Measurements from ENCODE around the gene USP14. TPM values are rescaled to one million over a fixed set of nuclear protein-coding genes. Genes with fewer than 3 reads are reported as not detected.

Gene USP14
- total RNA-seq, 1 donor from 2014 or later, result 47.8 TPM

DNA sequence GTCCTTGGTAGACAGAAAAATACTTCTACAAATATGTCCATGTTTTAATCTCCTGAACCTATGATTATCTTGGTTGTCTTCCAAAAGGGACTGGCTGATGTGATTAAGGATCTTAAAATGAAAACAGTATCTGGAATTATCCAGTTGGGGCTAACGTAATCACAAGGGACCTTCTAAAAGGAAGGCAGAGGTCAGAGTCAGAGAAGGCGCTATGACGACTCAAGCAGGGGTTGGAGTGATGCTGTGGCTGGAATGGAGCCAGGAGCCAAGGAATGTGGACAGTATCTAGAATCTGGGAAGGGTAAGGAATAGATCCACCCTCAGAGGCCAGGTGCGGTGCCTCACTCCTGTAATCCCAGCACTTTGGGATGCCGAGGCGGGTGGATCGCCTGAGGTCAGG, 4.2 kb upstream of the USP14 start:
- ATAC-seq, result no peak

DNA sequence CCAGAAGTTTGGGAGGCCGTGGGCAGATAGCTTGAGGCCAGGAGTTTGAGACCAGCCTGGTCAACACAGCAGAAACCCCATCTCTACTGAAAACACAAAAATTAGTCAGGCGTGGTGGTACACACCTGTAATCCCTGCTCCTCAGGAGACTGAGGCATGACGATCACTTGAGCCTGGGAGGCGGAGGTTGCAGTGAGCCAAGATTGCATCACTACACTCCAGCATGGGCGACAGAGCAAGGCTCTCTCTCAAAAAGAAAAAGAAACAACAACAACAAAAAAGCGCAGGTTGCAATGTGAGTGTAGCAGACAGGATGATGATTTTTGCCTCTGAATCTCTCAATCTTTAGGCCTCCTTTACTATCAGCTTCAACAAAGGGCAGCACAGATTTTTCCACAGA, 2.7 kb upstream of the USP14 start:
- intact Hi-C loops (cut with DNase I), result no loop called here
- H3K27me3 ChIP-seq, result peaks cover 4% of the 10 kb centered on the region
- no peaks in the 10 kb centered on the region for H3K9me3 ChIP-seq
- no peak for DNase-seq
- no peaks in the 10 kb centered on the region for H3K36me3 ChIP-seq
- H3K27ac ChIP-seq, result no peak overlapping the region
- no peak for ATAC-seq
- H3K4me3 ChIP-seq, result no peak overlapping the region
- TF ChIP-seq, protein P1, sequence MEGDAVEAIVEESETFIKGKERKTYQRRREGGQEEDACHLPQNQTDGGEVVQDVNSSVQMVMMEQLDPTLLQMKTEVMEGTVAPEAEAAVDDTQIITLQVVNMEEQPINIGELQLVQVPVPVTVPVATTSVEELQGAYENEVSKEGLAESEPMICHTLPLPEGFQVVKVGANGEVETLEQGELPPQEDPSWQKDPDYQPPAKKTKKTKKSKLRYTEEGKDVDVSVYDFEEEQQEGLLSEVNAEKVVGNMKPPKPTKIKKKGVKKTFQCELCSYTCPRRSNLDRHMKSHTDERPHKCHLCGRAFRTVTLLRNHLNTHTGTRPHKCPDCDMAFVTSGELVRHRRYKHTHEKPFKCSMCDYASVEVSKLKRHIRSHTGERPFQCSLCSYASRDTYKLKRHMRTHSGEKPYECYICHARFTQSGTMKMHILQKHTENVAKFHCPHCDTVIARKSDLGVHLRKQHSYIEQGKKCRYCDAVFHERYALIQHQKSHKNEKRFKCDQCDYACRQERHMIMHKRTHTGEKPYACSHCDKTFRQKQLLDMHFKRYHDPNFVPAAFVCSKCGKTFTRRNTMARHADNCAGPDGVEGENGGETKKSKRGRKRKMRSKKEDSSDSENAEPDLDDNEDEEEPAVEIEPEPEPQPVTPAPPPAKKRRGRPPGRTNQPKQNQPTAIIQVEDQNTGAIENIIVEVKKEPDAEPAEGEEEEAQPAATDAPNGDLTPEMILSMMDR (IDR thresholded peaks at IDR 0.05), result no peak
- H3K4me1 ChIP-seq, result peaks cover 16% of the 10 kb centered on the region

More for the DNA sequence above, 4.2 kb upstream of the USP14 start:
- intact Hi-C loops (cut with DNase I), result no loop called here
- DNase-seq, result no peak
- H3K27me3 ChIP-seq, result peaks cover 4% of the 10 kb centered on the region
- no peak overlapping the region for H3K4me3 ChIP-seq
- H3K4me1 ChIP-seq, result peaks cover under 1% of the 10 kb centered on the region
- H3K27ac ChIP-seq, result no peak overlapping the region
- no peaks in the 10 kb centered on the region for H3K9me3 ChIP-seq
- TF ChIP-seq, protein P1 (IDR thresholded peaks at IDR 0.05), result no peak
- H3K36me3 ChIP-seq, result no peaks in the 10 kb centered on the region

DNA sequence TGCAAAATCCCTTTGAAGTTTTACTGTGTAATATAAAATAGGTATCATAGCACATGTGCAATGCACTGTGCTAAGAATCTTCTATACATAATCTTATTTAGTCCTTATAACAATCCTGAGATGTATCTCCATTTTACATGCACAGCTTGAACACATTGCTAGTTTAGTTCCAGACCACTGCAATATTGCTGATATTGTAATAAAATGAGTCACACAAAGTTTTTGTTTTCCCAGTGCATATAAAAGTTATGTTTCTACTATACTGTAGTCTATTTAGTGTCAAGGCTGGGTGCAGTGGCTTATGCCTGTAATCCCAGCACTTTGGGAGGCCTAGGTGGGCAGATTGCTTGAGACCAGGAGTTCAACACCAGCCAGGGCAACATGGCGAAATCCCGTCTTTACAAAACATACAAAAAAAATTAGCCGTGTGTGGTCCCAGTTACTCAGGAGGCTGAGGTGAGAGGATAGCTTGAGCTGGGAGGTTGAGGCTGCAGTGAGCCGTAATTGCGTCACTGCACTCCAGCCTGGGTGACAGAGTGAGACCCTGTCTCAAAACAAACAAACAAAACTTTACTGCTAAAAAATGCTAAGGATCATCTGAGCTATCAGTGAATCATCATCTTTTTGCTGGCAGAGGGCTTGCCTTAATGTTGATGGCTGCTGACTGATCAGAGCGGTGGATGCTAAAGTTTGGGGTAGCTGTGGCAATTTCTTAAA, 1.7 kb upstream of the USP14 start:
- H3K27ac ChIP-seq, result no peak overlapping the region
- DNase-seq (no peak), ATAC-seq (no peak)
- no peaks in the 10 kb centered on the region for H3K27me3 ChIP-seq
- H3K4me1 ChIP-seq, result peaks cover 18% of the 10 kb centered on the region
- TF ChIP-seq, protein P1 (IDR thresholded peaks at IDR 0.05), result no peak
- intact Hi-C loops (cut with DNase I), result no loop called here
- H3K9me3 ChIP-seq, result no peaks in the 10 kb centered on the region
- H3K36me3 ChIP-seq, result no peaks in the 10 kb centered on the region
- H3K4me3 ChIP-seq, result no peak overlapping the region

DNA sequence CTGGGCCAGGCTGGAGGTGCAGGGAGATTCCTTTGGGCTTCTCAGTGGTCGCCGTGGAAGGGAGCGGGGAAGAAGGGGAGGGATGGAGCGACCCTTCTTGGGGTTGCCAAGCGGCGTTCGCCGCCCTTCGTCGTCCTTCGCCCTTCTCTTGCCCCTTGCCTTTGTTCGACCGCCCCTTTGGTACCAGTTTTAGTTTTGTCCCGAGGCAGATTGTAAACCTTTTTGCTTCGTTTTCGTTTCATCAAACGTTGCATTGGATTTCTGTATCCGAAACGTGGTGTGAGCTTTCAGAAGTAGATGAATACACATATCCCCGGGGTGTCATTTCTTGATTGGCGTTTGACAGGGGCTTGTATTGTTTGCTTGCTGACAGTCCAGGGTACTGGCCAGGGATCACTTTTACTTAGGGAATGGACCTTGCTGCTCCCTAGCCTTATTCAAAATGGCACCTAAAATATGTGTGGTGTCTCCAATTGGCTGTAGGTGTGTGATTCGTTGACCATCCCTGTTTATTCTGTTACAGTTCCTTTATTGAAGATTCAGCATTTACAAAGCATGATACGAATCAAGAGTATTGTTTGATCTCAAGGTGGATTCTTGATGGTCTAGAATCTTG, 788 bp downstream of the USP14 start:
- Histone ChIP-seq H3K4me1 (peaks cover 18% of the 10 kb centered on the region), H3K9me3 (no peaks in the 10 kb centered on the region), H3K27me3 (no peaks in the 10 kb centered on the region), H3K27ac (peak overlapping the region; percentile 88), H3K36me3 (peaks cover 8% of the 10 kb centered on the region), H3K4me3 (peak overlapping the region; percentile 89)
- no peak for DNase-seq
- TF ChIP-seq, protein P1 (IDR thresholded peaks at IDR 0.05), result no peak
- intact Hi-C loops (cut with DNase I), result no loop called here
- ATAC-seq, result no peak

DNA sequence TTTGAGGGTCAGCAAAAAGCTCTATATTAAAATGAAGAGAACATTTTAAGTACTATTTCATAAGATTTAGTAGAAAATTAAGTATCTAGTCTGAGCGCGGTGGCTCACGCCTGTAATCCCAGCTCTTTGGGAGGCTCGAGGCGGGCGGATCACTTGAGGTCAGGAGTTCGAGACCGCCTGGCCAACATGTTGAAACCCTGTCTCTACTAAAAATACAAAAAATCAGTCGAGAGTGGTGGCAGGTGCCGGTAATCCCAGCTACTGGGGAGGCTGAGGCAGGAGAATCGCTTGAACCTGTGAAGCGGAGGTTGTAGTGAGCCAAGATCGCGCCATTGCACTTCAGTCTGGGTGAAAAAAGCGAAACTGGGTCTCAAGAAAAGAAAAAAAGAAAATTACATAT, 1.6 kb downstream of the USP14 start:
- Histone ChIP-seq H3K36me3 (peaks cover 15% of the 10 kb centered on the region), H3K27ac (no peak overlapping the region), H3K9me3 (no peaks in the 10 kb centered on the region), H3K27me3 (no peaks in the 10 kb centered on the region), H3K4me3 (peak overlapping the region; percentile 89), H3K4me1 (peaks cover 18% of the 10 kb centered on the region)
- TF ChIP-seq, protein P1 (IDR thresholded peaks at IDR 0.05), result no peak
- DNase-seq (no peak), ATAC-seq (no peak)
- intact Hi-C loops (cut with DNase I), result no loop called here
